Mucosa of descending colon (tissue), 3 donors: Measurements from ENCODE around the gene B3GAT3. TPM values are rescaled to one million over a fixed set of nuclear protein-coding genes. Genes with fewer than 3 reads are reported as not detected.
"Not testable (repeated sequence)": the region's sequence is repeated elsewhere in the genome, so short reads cannot be mapped to it uniquely, and the experiment has no call there.

ENCODE experiments used
- ATAC-seq: fragments of 200-7000 bp; cut with Tn5 transposase; one replicate; pipeline ENCODE4 v1.9.1; 2020; ENCODE audit warnings: mild to moderate bottlenecking, moderate library complexity
- DNase-seq, 3 donors: peaks; one replicate each; pipeline ENCODE4 v3.0.0-alpha.2; 2020
- H3K36me3 ChIP-seq: fragments of 200-600 bp; one replicate; pipeline ENCODE4 v1.8.0; 2021; ENCODE audit warnings: low read depth, mild to moderate bottlenecking
- H3K4me1 ChIP-seq: fragments of 200-600 bp; one replicate; pipeline ENCODE4 v1.8.0; 2021; ENCODE audit warnings: low read depth, mild to moderate bottlenecking
- H3K4me3 ChIP-seq: fragments of 200-600 bp; one replicate; pipeline ENCODE4 v1.8.0; 2021; ENCODE audit warnings: mild to moderate bottlenecking
- H3K9me3 ChIP-seq: fragments of 200-600 bp; one replicate; pipeline ENCODE4 v1.8.0; 2021; ENCODE audit warnings: mild to moderate bottlenecking
- intact Hi-C, 2 donors: fragments of 100-400 bp; cut with DNase I in 1 of 2; cut with micrococcal nuclease in 1 of 2; formaldehyde crosslinking; loops; one replicate each; pipeline versions ENCODE4 v1.11.0 to v1.11.1; 2022; cut with DNase I, micrococcal nuclease
- total RNA-seq, 3 donors: library from RNA; stranded (reverse); fragmentation: NEBNext Ultra II Directional in 2 of 3; extraction: Animal tissue kit (Norgen Biotek cat#: 25700) in 2 of 3; gene quantifications; one replicate each; pipeline versions ENCODE4 v1.2.1 to v1.2.4, GENCODE V29; 2021 to 2023
- TF ChIP-seq, protein P1 (sequence below): fragments of 200-600 bp; IDR thresholded peaks from one replicate; pipeline ENCODE4 v1.8.0; 2022; ENCODE audit warnings: antibody characterized with exemption, mild to moderate bottlenecking
- donor health status: DM: no; HTN: no; CAD: no; lungs with moderate emphysema.
- donor health status: DM: no; HTN: no; CAD: no.
- donor health status: DM: no; HTN: yes; CAD: no.

The B3GAT3 gene
- total RNA-seq, 3 donors from 2014 or later, result 27.3 to 34.2 (median 29.1) TPM

DNA sequence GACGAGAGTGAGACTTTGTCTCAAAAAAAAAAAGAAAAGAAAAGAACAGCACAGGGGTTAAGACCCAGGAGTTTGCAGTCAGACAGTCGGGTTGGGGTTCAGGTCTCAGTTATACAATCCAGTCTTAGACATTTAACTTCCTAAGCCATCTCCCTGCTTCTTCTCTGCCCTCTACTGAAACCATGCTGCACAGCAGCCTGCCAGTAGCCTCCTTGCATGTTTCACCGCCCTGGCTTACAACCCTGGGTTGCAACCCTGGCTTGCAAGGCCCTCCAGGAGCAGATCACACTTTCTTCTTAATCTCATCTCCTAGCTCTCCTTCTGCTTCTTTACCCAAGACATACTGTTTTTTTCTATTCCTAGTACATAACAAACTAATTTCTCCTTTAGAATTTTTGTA, 5.9 kb upstream of the B3GAT3 start:
- no peak for ATAC-seq
- TF ChIP-seq, protein P1, sequence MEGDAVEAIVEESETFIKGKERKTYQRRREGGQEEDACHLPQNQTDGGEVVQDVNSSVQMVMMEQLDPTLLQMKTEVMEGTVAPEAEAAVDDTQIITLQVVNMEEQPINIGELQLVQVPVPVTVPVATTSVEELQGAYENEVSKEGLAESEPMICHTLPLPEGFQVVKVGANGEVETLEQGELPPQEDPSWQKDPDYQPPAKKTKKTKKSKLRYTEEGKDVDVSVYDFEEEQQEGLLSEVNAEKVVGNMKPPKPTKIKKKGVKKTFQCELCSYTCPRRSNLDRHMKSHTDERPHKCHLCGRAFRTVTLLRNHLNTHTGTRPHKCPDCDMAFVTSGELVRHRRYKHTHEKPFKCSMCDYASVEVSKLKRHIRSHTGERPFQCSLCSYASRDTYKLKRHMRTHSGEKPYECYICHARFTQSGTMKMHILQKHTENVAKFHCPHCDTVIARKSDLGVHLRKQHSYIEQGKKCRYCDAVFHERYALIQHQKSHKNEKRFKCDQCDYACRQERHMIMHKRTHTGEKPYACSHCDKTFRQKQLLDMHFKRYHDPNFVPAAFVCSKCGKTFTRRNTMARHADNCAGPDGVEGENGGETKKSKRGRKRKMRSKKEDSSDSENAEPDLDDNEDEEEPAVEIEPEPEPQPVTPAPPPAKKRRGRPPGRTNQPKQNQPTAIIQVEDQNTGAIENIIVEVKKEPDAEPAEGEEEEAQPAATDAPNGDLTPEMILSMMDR, result no peak
- intact Hi-C loops, result no loop called here
- no peaks in the 10 kb centered on the region for H3K9me3 ChIP-seq
- no peak for DNase-seq
- peaks cover 27% of the 10 kb centered on the region for H3K36me3 ChIP-seq
- no peak overlapping the region for H3K4me3 ChIP-seq
- no peaks in the 10 kb centered on the region for H3K4me1 ChIP-seq

- no peak for ATAC-seq
- peaks cover 8% of the 10 kb centered on the region for H3K36me3 ChIP-seq
- no peaks in the 10 kb centered on the region for H3K9me3 ChIP-seq
- intact Hi-C loops, result no loop called here
- DNase-seq, result no peak
- TF ChIP-seq, protein P1, result no peak
- H3K4me1 ChIP-seq, result peaks cover 6% of the 10 kb centered on the region
- H3K4me3 ChIP-seq, result no peak overlapping the region
Measured at GRCh38 chr11:62622476-62623089, 797 bp upstream of the B3GAT3 start.

DNA sequence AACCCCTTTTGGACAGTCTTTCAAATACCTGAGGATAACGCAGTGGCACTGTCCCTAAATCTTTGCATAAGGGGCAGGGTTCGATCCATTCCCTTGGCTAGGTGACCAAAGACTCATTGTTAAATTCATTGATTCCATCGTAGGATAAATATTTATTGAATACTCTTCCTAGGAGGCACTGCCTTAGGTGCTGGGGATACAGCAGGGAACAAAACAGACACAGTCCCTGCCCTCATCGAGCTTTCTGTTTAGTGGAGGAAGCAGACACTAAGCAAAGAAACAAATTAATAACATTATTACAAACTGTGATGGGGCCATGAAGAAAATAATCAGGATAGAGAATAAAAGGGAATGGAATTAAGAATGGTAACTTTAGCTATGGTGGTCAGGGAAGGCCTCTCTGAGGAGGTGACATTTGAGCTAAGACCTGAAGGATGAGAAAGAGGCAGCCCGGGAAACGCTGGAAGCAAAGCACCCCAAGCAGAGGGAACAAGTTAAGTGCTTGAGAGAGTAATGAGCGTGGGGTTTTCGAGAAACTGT, 689 bp downstream of the B3GAT3 start:
- H3K9me3 ChIP-seq, result no peaks in the 10 kb centered on the region
- intact Hi-C loops, result no loop called here
- TF ChIP-seq, protein P1, result no peak
- H3K4me1 ChIP-seq, result peaks cover 6% of the 10 kb centered on the region
- DNase-seq (no peak), ATAC-seq (no peak)
- H3K36me3 ChIP-seq, result peaks cover 4% of the 10 kb centered on the region
- H3K4me3 ChIP-seq, result peak overlapping the region; percentile 44

DNA sequence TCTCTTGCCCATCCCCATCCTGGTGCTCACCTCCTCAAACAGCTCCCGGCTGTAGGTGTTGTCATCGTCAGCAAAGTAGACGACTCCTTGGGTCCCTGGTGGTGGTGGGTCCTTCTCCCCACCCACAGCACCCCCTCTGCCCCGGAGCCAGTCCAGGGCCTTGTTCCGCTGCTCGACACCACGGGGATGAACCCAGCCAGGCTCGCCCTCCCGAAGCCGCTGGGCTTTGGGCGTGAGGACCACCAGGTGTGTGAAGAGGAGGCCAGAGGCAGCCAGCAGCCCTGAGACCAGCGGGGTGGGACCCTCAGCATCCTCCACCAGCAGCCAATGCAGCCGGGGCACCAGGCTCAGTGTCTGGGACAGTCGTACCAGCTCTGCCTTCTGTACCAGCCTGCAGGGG, 4.8 kb downstream of the B3GAT3 start:
- ATAC-seq, H3K9me3 ChIP-seq, DNase-seq, H3K36me3 ChIP-seq, intact Hi-C loops, H3K4me3 ChIP-seq: not testable (repeated sequence)
- H3K4me1 ChIP-seq, result peaks cover 11% of the 10 kb centered on the region

- DNase-seq (no peak), ATAC-seq (no peak)
- no peak overlapping the region for H3K4me3 ChIP-seq
- intact Hi-C loops, result no loop called here
- peaks cover 14% of the 10 kb centered on the region for H3K4me1 ChIP-seq
- no peaks in the 10 kb centered on the region for H3K36me3 ChIP-seq
- H3K9me3 ChIP-seq, result no peaks in the 10 kb centered on the region
- TF ChIP-seq, protein P1, result no peak
Measured at GRCh38 chr11:62615521-62615920, 6.3 kb downstream of the B3GAT3 start.

- ATAC-seq (no peak), DNase-seq (no peak)
- no peaks in the 10 kb centered on the region for H3K36me3 ChIP-seq
- H3K9me3 ChIP-seq, result no peaks in the 10 kb centered on the region
- H3K4me3 ChIP-seq, result no peak overlapping the region
- TF ChIP-seq, protein P1, result no peak
- H3K4me1 ChIP-seq, result peaks cover 14% of the 10 kb centered on the region
- intact Hi-C loops, result no loop called here
Measured at GRCh38 chr11:62614275-62614674, 7.5 kb downstream of the B3GAT3 start.
